ENCODE results near the gene TRIM73. TPM values are rescaled to one million over a fixed set of nuclear protein-coding genes. Genes with fewer than 3 reads are reported as not detected.
A peak's percentile ranks its signal among the peaks of the same experiment; 100 is the strongest.
"Not testable (repeated sequence)": the region's sequence is repeated elsewhere in the genome, so short reads cannot be mapped to it uniquely, and the experiment has no call there.

The TRIM73 gene
- total RNA-seq = 1 to 10 TPM; 2.0 to 3.6 TPM

- H3K9me3 Mint-ChIP-seq (ENCODE audit: low read depth); H3K36me3 Mint-ChIP-seq (ENCODE audit: low read depth); H3K27ac Mint-ChIP-seq; H3K4me1 Mint-ChIP-seq; H3K4me3 Mint-ChIP-seq; intact Hi-C loops (cut with DNase I, micrococcal nuclease); CTCF ChIA-PET; ATAC-seq; POLR2A ChIA-PET; DNase-seq; H3K27me3 Mint-ChIP-seq: not testable (repeated sequence)
These were observed at the start of gene TRIM73 for GRCh38 chr7:75395329-75395728. TSS of gene TRIM73 (plus strand) at chr7:75395629. CDS start at chr7:75398934, 3,305 bp downstream.

- peak; percentile 59 for DNase-seq
- peak; percentile 78 for ATAC-seq
- intact Hi-C loops (cut with DNase I, micrococcal nuclease); H3K9me3 Mint-ChIP-seq (ENCODE audit: low read depth); POLR2A ChIA-PET; H3K36me3 Mint-ChIP-seq (ENCODE audit: low read depth); CTCF ChIA-PET; H3K27me3 Mint-ChIP-seq; H3K4me1 Mint-ChIP-seq: not testable (repeated sequence)
- peak overlapping the region; percentile 78 for H3K4me3 Mint-ChIP-seq
- H3K27ac Mint-ChIP-seq = peak overlapping the region; percentile 91
These were observed 36.5 kb upstream of the TRIM73 start for GRCh38 chr7:75358671-75359541.

GRCh38 chr7:75359542-75359848, 35.9 kb upstream of the TRIM73 start:
- H3K4me1 Mint-ChIP-seq; H3K27ac Mint-ChIP-seq; H3K36me3 Mint-ChIP-seq (ENCODE audit: low read depth); POLR2A ChIA-PET; CTCF ChIA-PET; H3K9me3 Mint-ChIP-seq (ENCODE audit: low read depth); H3K27me3 Mint-ChIP-seq; intact Hi-C loops (cut with DNase I, micrococcal nuclease): not testable (repeated sequence)
- ATAC-seq = peak; percentile 14
- peak; percentile 9 for DNase-seq
- peak overlapping the region; percentile 78 for H3K4me3 Mint-ChIP-seq

- H3K4me3 Mint-ChIP-seq; H3K36me3 Mint-ChIP-seq (ENCODE audit: low read depth); H3K27me3 Mint-ChIP-seq; intact Hi-C loops (cut with DNase I, micrococcal nuclease); DNase-seq; ATAC-seq; CTCF ChIA-PET; H3K4me1 Mint-ChIP-seq; H3K9me3 Mint-ChIP-seq (ENCODE audit: low read depth); H3K27ac Mint-ChIP-seq; POLR2A ChIA-PET: not testable (repeated sequence)
These were observed 31.4 kb upstream of the TRIM73 start for GRCh38 chr7:75364079-75364478.

DNA sequence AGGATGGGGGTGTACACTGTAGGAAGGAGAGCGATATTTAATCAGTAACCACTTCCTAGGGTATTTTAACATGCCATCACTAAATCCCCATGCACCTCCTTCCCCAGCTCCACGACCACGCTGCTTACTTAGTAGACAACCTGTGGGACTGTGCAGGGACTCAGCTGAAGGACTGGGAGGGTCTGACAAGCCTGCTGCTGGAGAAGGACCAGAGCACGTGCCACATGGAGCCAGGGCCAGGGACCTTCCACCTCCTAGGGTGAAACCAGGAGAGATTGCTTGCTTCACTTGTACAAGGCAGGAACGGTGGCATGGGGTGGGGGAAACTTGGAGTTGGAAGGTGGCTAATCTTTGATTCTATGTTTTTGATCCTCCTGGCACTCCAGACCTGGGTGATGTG, 28.8 kb upstream of the TRIM73 start:
- H3K4me3 Mint-ChIP-seq; H3K9me3 Mint-ChIP-seq (ENCODE audit: low read depth); H3K27me3 Mint-ChIP-seq; H3K36me3 Mint-ChIP-seq (ENCODE audit: low read depth); ATAC-seq; H3K4me1 Mint-ChIP-seq; CTCF ChIA-PET; intact Hi-C loops (cut with DNase I, micrococcal nuclease); DNase-seq; H3K27ac Mint-ChIP-seq; POLR2A ChIA-PET: not testable (repeated sequence)

- H3K36me3 Mint-ChIP-seq (ENCODE audit: low read depth); CTCF ChIA-PET; H3K4me1 Mint-ChIP-seq; POLR2A ChIA-PET; intact Hi-C loops (cut with DNase I, micrococcal nuclease); ATAC-seq; H3K4me3 Mint-ChIP-seq; H3K9me3 Mint-ChIP-seq (ENCODE audit: low read depth); H3K27ac Mint-ChIP-seq; H3K27me3 Mint-ChIP-seq; DNase-seq: not testable (repeated sequence)
These were observed 28.1 kb upstream of the TRIM73 start for GRCh38 chr7:75367313-75367712.

DNA sequence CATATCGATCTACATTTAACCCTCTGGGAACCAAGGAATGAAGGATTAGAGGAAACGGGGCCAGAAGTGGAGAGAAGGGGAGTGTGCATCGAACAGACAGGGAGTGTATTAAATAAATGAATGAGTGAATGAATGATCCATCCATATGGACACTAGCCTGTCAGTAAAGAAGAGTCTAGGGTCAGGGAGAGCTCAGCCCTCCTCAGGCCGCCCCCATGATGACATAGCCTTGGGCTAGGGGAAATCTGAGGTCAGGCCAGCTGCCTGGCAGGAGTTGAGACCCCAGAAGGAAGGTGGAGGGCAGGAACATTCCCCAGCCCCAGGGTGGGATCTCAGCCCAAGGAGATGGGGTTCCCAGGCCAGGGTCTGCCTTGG, 21.3 kb upstream of the TRIM73 start:
- intact Hi-C loops (cut with DNase I, micrococcal nuclease); DNase-seq; CTCF ChIA-PET; ATAC-seq; POLR2A ChIA-PET; H3K27ac Mint-ChIP-seq; H3K27me3 Mint-ChIP-seq; H3K4me1 Mint-ChIP-seq; H3K36me3 Mint-ChIP-seq (ENCODE audit: low read depth); H3K9me3 Mint-ChIP-seq (ENCODE audit: low read depth); H3K4me3 Mint-ChIP-seq: not testable (repeated sequence)

- H3K36me3 Mint-ChIP-seq (ENCODE audit: low read depth); H3K4me3 Mint-ChIP-seq; H3K9me3 Mint-ChIP-seq (ENCODE audit: low read depth); POLR2A ChIA-PET; H3K27me3 Mint-ChIP-seq; intact Hi-C loops (cut with DNase I, micrococcal nuclease); ATAC-seq; DNase-seq; CTCF ChIA-PET; H3K27ac Mint-ChIP-seq; H3K4me1 Mint-ChIP-seq: not testable (repeated sequence)
These were observed 20.7 kb upstream of the TRIM73 start for GRCh38 chr7:75374519-75375317.

DNA sequence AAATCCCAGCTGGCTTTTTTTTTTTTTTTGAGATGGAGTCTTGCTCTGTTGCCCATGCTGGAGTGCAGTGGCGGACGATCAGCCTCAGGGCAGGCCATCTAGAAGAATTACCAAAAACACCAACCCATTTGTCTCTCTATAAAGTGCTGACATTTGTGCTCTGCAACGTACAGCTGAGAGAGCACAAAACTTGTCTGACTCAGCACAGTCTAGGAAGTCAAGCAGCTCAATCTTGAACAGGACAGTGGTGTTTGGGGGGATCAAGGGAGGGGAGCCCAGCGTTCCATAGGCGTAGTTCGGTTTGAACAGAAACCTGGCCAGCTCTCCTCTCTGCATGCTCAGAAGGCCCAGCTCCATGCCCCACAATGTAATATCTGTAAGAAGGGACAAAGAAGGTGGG, 2.2 kb upstream of the TRIM73 start:
- H3K9me3 Mint-ChIP-seq (ENCODE audit: low read depth); intact Hi-C loops (cut with DNase I, micrococcal nuclease); H3K4me1 Mint-ChIP-seq; POLR2A ChIA-PET; H3K4me3 Mint-ChIP-seq; ATAC-seq; DNase-seq; CTCF ChIA-PET; H3K27me3 Mint-ChIP-seq; H3K27ac Mint-ChIP-seq; H3K36me3 Mint-ChIP-seq (ENCODE audit: low read depth): not testable (repeated sequence)

- H3K9me3 Mint-ChIP-seq (ENCODE audit: low read depth); DNase-seq; POLR2A ChIA-PET; H3K27ac Mint-ChIP-seq; CTCF ChIA-PET; H3K4me1 Mint-ChIP-seq; H3K4me3 Mint-ChIP-seq; ATAC-seq; H3K27me3 Mint-ChIP-seq; intact Hi-C loops (cut with DNase I, micrococcal nuclease); H3K36me3 Mint-ChIP-seq (ENCODE audit: low read depth): not testable (repeated sequence)
These were observed 2.4 kb downstream of the TRIM73 start for GRCh38 chr7:75397865-75398264.

GRCh38 chr7:75398771-75399700, 3.6 kb downstream of the TRIM73 start:
- peak; percentile 77 for ATAC-seq
- H3K36me3 Mint-ChIP-seq (ENCODE audit: low read depth); DNase-seq; intact Hi-C loops (cut with DNase I, micrococcal nuclease); POLR2A ChIA-PET; H3K4me3 Mint-ChIP-seq; H3K27ac Mint-ChIP-seq; H3K9me3 Mint-ChIP-seq (ENCODE audit: low read depth); CTCF ChIA-PET; H3K4me1 Mint-ChIP-seq; H3K27me3 Mint-ChIP-seq: not testable (repeated sequence)
